ENCODE measurements around the gene TMEM170A.

DNA sequence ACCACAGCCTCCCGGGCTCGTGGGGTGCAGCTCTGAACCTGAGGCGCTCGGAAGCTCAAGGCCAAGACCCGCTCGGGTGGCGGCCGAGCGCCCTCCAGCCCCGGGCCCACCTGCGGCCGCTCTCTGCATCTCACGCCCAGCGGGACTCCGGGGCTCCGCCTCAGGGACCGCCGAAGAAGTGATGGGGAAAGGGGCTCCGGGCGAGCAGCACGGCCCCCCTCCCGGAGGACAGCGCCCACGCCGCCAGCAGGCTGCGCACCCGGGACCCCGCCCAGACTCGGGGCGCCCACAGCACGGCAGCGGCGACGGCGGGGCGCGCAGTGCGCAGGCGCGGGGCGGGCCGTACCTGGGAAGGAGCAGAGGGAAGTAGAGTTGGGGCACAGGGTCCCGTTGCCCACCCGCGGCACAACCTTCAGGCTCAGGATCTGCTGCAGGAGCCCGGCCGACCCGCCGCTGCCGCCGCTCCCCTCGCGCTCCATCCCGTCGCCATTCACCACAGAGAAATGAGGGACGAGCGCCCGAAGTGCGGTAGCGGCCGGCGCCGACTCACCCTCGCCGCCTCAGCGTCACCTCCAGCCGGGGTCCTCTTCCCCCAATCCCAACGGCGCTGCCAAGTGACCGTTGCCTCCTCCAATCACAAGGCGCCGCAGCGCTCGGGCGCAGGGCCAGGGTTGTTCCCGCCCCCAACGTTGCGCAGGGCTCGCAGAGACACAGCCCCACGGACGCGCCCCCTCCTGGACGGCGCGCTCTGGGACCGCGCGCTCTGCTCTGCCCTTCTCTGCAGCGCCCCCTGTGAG lies at the start of gene TMEM170A:
- TF ChIP-seq POLR2AphosphoS5 (IDR thresholded peaks at IDR 0.05; ENCODE audit: low read depth, low read length) (peak; percentile 98), TCF7L2 (IDR thresholded peaks at IDR 0.05; ENCODE audit: borderline replicate concordance, extremely low read depth, insufficient read depth, insufficient read length) (no peak), YY1 (IDR thresholded peaks at IDR 0.05; ENCODE audit: extremely low read depth, insufficient replicate concordance, low read depth, low read length) (peak; percentile 49), ATF3 (IDR thresholded peaks at IDR 0.05) (no peak), CBX3 (IDR thresholded peaks at IDR 0.05; ENCODE audit: low read depth) (peak; percentile 97), EZH2 (IDR thresholded peaks at IDR 0.05) (no peak), POLR2A (IDR thresholded peaks at IDR 0.05; ENCODE audit: borderline replicate concordance, extremely low read depth, insufficient read depth, insufficient read length) (peak; percentile 83)
- TF ChIP-seq, protein P1, sequence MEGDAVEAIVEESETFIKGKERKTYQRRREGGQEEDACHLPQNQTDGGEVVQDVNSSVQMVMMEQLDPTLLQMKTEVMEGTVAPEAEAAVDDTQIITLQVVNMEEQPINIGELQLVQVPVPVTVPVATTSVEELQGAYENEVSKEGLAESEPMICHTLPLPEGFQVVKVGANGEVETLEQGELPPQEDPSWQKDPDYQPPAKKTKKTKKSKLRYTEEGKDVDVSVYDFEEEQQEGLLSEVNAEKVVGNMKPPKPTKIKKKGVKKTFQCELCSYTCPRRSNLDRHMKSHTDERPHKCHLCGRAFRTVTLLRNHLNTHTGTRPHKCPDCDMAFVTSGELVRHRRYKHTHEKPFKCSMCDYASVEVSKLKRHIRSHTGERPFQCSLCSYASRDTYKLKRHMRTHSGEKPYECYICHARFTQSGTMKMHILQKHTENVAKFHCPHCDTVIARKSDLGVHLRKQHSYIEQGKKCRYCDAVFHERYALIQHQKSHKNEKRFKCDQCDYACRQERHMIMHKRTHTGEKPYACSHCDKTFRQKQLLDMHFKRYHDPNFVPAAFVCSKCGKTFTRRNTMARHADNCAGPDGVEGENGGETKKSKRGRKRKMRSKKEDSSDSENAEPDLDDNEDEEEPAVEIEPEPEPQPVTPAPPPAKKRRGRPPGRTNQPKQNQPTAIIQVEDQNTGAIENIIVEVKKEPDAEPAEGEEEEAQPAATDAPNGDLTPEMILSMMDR (IDR thresholded peaks at IDR 0.05 in 2 of 3, conservative IDR thresholded peaks at IDR 0.05 in 1 of 3; ENCODE audit: borderline replicate concordance in 1 of 3, insufficient read depth in 1 of 3, low read depth in 2 of 3, low read length in 2 of 3): peak; percentile 100
- TF ChIP-seq, protein P2, sequence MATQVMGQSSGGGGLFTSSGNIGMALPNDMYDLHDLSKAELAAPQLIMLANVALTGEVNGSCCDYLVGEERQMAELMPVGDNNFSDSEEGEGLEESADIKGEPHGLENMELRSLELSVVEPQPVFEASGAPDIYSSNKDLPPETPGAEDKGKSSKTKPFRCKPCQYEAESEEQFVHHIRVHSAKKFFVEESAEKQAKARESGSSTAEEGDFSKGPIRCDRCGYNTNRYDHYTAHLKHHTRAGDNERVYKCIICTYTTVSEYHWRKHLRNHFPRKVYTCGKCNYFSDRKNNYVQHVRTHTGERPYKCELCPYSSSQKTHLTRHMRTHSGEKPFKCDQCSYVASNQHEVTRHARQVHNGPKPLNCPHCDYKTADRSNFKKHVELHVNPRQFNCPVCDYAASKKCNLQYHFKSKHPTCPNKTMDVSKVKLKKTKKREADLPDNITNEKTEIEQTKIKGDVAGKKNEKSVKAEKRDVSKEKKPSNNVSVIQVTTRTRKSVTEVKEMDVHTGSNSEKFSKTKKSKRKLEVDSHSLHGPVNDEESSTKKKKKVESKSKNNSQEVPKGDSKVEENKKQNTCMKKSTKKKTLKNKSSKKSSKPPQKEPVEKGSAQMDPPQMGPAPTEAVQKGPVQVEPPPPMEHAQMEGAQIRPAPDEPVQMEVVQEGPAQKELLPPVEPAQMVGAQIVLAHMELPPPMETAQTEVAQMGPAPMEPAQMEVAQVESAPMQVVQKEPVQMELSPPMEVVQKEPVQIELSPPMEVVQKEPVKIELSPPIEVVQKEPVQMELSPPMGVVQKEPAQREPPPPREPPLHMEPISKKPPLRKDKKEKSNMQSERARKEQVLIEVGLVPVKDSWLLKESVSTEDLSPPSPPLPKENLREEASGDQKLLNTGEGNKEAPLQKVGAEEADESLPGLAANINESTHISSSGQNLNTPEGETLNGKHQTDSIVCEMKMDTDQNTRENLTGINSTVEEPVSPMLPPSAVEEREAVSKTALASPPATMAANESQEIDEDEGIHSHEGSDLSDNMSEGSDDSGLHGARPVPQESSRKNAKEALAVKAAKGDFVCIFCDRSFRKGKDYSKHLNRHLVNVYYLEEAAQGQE (IDR thresholded peaks at IDR 0.05; ENCODE audit: low read depth): no peak

Measured in HCT116 (cell line).